ENCODE data around the gene CACNA2D3.

DNA sequence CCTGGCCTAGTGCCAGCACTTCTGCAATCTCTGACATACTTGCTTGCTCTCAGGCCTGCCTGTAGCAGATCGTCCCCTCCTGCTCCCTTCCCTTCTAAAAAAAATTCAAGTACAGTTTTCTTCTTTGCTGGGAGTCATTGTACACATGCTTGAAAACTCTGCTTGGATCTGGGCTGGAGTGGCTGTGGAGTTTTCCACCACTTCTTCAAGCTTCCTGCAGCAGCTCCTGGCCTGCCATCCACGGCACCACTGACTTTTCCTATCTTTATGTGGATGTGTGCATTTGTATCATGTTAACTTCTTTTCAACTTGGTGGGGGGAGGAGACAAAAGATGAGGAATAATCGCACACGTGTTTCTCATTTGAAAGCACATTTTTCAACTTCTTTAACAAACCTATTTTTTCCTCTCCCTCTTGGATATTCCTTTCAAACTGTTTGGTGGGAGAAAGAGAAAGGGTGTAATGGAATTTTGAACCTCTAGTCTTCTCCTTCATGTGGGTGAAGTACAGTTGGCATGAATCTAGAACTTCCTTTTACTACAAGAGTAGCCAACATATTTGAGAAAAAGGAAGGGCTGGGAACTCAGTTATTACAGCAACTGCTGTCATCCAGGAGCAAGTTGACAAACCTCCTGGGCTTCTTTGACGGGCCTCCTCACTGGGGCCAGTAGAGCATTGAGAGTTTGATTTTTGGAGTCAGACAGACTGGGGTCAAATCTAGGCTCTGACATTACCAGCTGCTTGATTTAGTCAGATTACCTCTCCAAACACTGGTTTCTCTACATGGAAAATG, 866.7 kb downstream of the CACNA2D3 start:
- no peak for TF ChIP-seq EZH2phosphoT487 (IDR thresholded peaks at IDR 0.05; ENCODE audit: low read depth, severe bottlenecking, unreplicated experiment)
- TF ChIP-seq, protein P1, sequence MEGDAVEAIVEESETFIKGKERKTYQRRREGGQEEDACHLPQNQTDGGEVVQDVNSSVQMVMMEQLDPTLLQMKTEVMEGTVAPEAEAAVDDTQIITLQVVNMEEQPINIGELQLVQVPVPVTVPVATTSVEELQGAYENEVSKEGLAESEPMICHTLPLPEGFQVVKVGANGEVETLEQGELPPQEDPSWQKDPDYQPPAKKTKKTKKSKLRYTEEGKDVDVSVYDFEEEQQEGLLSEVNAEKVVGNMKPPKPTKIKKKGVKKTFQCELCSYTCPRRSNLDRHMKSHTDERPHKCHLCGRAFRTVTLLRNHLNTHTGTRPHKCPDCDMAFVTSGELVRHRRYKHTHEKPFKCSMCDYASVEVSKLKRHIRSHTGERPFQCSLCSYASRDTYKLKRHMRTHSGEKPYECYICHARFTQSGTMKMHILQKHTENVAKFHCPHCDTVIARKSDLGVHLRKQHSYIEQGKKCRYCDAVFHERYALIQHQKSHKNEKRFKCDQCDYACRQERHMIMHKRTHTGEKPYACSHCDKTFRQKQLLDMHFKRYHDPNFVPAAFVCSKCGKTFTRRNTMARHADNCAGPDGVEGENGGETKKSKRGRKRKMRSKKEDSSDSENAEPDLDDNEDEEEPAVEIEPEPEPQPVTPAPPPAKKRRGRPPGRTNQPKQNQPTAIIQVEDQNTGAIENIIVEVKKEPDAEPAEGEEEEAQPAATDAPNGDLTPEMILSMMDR (IDR thresholded peaks at IDR 0.05; ENCODE audit: poor library complexity), result no peak
- TF ChIP-seq EZH2 (IDR thresholded peaks at IDR 0.05; ENCODE audit: borderline replicate concordance), result no peak

Measured in hepatocyte (in vitro differentiated cells).